Neuronal stem cell (in vitro differentiated cells): ENCODE measurements around the gene SEMA3E.
"Not testable (repeated sequence)": the region's sequence is repeated elsewhere in the genome, so short reads cannot be mapped to it uniquely, and the experiment has no call there.

Experiments
- DNase-seq: peaks from one replicate; pipeline ENCODE4 v3.0.0-alpha.2; 2013; ENCODE audit warnings: low spot score
- H2AFZ ChIP-seq: one replicate; pipeline ENCODE4 v1.6.1; 2013; ENCODE audit warnings: mild to moderate bottlenecking, low read length, inconsistent platforms
- H2AK5ac ChIP-seq: 2 replicates; pipeline ENCODE4 v1.6.1; 2013; ENCODE audit warnings: low read depth, mild to moderate bottlenecking, inconsistent platforms, low read length, moderate library complexity, mixed read lengths
- H2BK120ac ChIP-seq: 2 replicates; pipeline ENCODE4 v1.6.1; 2013; ENCODE audit warnings: low read depth, mild to moderate bottlenecking, inconsistent platforms, low read length, moderate library complexity, mixed read lengths
- H2BK12ac ChIP-seq: one replicate; pipeline ENCODE4 v1.6.1; 2013; ENCODE audit warnings: low read length, inconsistent platforms
- H2BK15ac ChIP-seq: 2 replicates; pipeline ENCODE4 v1.6.1; 2013; ENCODE audit warnings: mild to moderate bottlenecking, low read length, inconsistent platforms, mixed read lengths
- H2BK5ac ChIP-seq: one replicate; pipeline ENCODE4 v1.6.1; 2013; ENCODE audit warnings: inconsistent platforms, mild to moderate bottlenecking, low read length, moderate library complexity
- H3K14ac ChIP-seq: one replicate; pipeline ENCODE4 v1.6.1; 2013; ENCODE audit warnings: low read length, inconsistent platforms
- H3K18ac ChIP-seq: 2 replicates; pipeline ENCODE4 v1.6.1; 2013; ENCODE audit warnings: low read length, inconsistent platforms
- H3K23ac ChIP-seq: 2 replicates; pipeline ENCODE4 v1.6.1; 2013; ENCODE audit warnings: low read depth, mild to moderate bottlenecking, mixed read lengths, low read length, inconsistent platforms; ENCODE audit not compliant: poor library complexity
- H3K27ac ChIP-seq: replicated peaks from 3 replicates; pipeline ENCODE4 v1.5.1; 2013; ENCODE audit warnings: low read length, inconsistent platforms
- H3K27me3 ChIP-seq, 3 experiments: 2 replicates each; pipeline ENCODE4 v1.6.1; 2013; ENCODE audit warnings: low read length in 3 of 3, mild to moderate bottlenecking in 2 of 3, inconsistent platforms in 1 of 3, low read depth in 1 of 3, mixed read lengths in 1 of 3, moderate library complexity in 1 of 3; ENCODE audit not compliant: control insufficient read depth in 3 of 3, insufficient read depth in 3 of 3
- H3K36me3 ChIP-seq, 2 donors: replicated peaks in 1 of 2; 2 replicates each; pipeline ENCODE4 v1.6.1; 2013; ENCODE audit warnings: low read length in 2 of 2; ENCODE audit not compliant: control insufficient read depth in 2 of 2, insufficient read depth in 2 of 2
- H3K4ac ChIP-seq: 2 replicates; pipeline ENCODE4 v1.6.1; 2013; ENCODE audit warnings: inconsistent platforms, mild to moderate bottlenecking, low read length, moderate library complexity
- H3K4me1 ChIP-seq, 2 donors: 1 replicate in 1 of 2; 2 replicates in 1 of 2; pipeline ENCODE4 v1.6.1; 2013; ENCODE audit warnings: low read length in 2 of 2, low read depth in 1 of 2; ENCODE audit not compliant: control insufficient read depth in 2 of 2, insufficient read depth in 1 of 2
- H3K4me2 ChIP-seq: one replicate; pipeline ENCODE4 v1.6.1; 2013; ENCODE audit warnings: mild to moderate bottlenecking, low read length, inconsistent platforms; ENCODE audit not compliant: insufficient read depth, poor library complexity, severe bottlenecking
- H3K4me3 ChIP-seq, 2 donors: 2 replicates each; pipeline ENCODE4 v1.5.1; 2013; ENCODE audit warnings: low read length in 2 of 2, mild to moderate bottlenecking in 2 of 2, inconsistent platforms in 1 of 2, moderate library complexity in 1 of 2
- H3K79me1 ChIP-seq: one replicate; pipeline ENCODE4 v1.6.1; 2013; ENCODE audit warnings: low read depth, mild to moderate bottlenecking, inconsistent platforms, low read length, moderate library complexity
- H3K9ac ChIP-seq: one replicate; pipeline ENCODE4 v1.6.1; 2013; ENCODE audit warnings: mild to moderate bottlenecking, low read depth, low read length, inconsistent platforms; ENCODE audit not compliant: poor library complexity
- H3K9me3 ChIP-seq, 2 donors: replicated peaks in 1 of 2; 2 replicates each; pipeline versions ENCODE3 to v1.6.1; 2013; ENCODE audit warnings: low read length in 2 of 2, mild to moderate bottlenecking in 2 of 2, inconsistent platforms in 1 of 2, low read depth in 1 of 2, mixed read lengths in 1 of 2, moderate library complexity in 1 of 2; ENCODE audit not compliant: control insufficient read depth in 2 of 2, insufficient read depth in 1 of 2
- H4K8ac ChIP-seq: one replicate; pipeline ENCODE4 v1.6.1; 2013; ENCODE audit warnings: low read depth, mild to moderate bottlenecking, inconsistent platforms, low read length, moderate library complexity
- H4K91ac ChIP-seq: one replicate; pipeline ENCODE4 v1.6.1; 2013; ENCODE audit warnings: low read length, low read depth, mild to moderate bottlenecking, inconsistent platforms; ENCODE audit not compliant: poor library complexity
- WGBS, 2 donors: extraction: QIAGEN DNeasy Blood & Tissue Kit; methylation state at CpG; one replicate each; pipeline ENCODE4 v1.1.7; 2013; ENCODE audit warnings: missing lambda C conversion rate in 2 of 2, mixed read lengths in 1 of 2; ENCODE audit not compliant: insufficient read length in 2 of 2, insufficient replicate concordance in 1 of 2; ENCODE audit errors: extremely low coverage in 2 of 2; 5-methylcytosine and 5-hydroxymethylcytosine counted together

SEMA3E gene

GRCh38 chr7:83673291-83673690 is 24.4 kb upstream of the SEMA3E start:
- H3K4me1 ChIP-seq, H2BK5ac ChIP-seq, H4K91ac ChIP-seq, H3K27me3 ChIP-seq, H2AFZ ChIP-seq, H2AK5ac ChIP-seq, H2BK120ac ChIP-seq, H3K27ac ChIP-seq, DNase-seq, H3K79me1 ChIP-seq, H3K14ac ChIP-seq, H3K4me3 ChIP-seq, H3K23ac ChIP-seq, H3K9ac ChIP-seq, H3K9me3 ChIP-seq, H3K4me2 ChIP-seq, H4K8ac ChIP-seq, H2BK15ac ChIP-seq, H3K36me3 ChIP-seq, H3K4ac ChIP-seq: not testable (repeated sequence)
- Histone ChIP-seq H3K18ac (peak overlapping the region; percentile 8), H2BK12ac (peak overlapping the region; percentile 6)
- no CpG with 5 or more reads among the region's 28 CpGs for WGBS, 2 donors

DNA sequence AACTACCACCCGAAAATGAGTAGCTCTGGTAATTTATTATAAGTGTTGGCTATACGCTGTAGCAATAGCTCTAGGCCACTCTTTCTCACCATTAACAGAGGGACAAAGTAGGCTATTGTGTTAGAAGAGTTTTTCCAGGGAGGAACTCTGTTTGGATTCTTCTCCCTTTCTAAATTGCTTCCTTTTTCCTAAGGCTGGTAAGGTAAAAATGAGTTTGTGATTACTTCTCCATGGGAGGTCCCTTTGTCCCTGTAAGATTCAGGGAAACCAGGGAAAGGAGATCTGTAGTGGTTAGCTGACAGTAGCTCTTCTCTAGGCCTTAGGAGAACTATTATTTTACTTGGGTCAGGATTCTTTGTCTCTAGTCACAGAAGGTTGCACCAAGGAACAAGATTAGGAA is 23.2 kb upstream of the SEMA3E start:
- no peak overlapping the region for H2BK5ac ChIP-seq
- H3K27me3 ChIP-seq, result no peaks in the 10 kb centered on the region
- H3K18ac ChIP-seq, result no peak overlapping the region
- H3K4ac ChIP-seq, result no peak overlapping the region
- no peak overlapping the region for H2AK5ac ChIP-seq
- H3K4me3 ChIP-seq, result no peak overlapping the region
- H2BK15ac ChIP-seq, result no peak overlapping the region
- WGBS, 2 donors, result no CpG with 5 or more reads among the region's 2 CpGs
- no peak overlapping the region for H3K14ac ChIP-seq
- peak overlapping the region; percentile 68 for H2AFZ ChIP-seq
- peak overlapping the region; percentile 29 for H3K27ac ChIP-seq
- no peaks in the 10 kb centered on the region for H3K4me1 ChIP-seq
- no peak overlapping the region for H2BK120ac ChIP-seq
- H2BK12ac ChIP-seq, result no peak overlapping the region
- no peak overlapping the region for H3K23ac ChIP-seq
- H3K9me3 ChIP-seq, result no peaks in the 10 kb centered on the region
- DNase-seq, result no peak
- H4K91ac ChIP-seq, result no peak overlapping the region
- H3K9ac ChIP-seq, result no peak overlapping the region
- no peak overlapping the region for H3K4me2 ChIP-seq
- H3K36me3 ChIP-seq, result no peaks in the 10 kb centered on the region
- no peaks in the 10 kb centered on the region for H3K79me1 ChIP-seq
- H4K8ac ChIP-seq, result no peak overlapping the region

DNA sequence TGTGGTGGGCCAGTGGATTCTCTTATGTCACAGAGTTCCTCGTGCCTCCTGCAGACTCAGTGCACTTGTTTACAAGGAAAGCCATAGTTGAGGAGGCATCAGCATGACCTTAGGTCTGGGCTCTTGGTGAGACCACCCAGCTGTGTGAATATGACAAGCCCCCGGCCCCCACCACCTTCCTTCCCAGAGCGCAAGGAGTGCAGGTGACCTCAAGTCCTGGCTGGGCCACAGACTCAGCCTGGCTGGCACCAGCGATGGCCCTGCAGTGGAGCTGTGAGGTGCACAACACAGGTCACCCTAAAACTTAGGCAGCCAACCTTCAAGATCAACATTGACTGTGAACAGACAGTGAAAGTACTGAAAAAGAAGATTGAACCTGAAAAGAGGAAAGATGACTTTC is 14.2 kb upstream of the SEMA3E start:
- H3K27ac ChIP-seq, result no peak overlapping the region
- no peak overlapping the region for H2AFZ ChIP-seq
- no peak overlapping the region for H4K8ac ChIP-seq
- H3K23ac ChIP-seq, result no peak overlapping the region
- H3K27me3 ChIP-seq, result no peaks in the 10 kb centered on the region
- H3K9ac ChIP-seq, result no peak overlapping the region
- H2BK5ac ChIP-seq, result no peak overlapping the region
- H3K9me3 ChIP-seq, result no peaks in the 10 kb centered on the region
- no CpG with 5 or more reads among the region's 4 CpGs for WGBS, 2 donors
- no peak overlapping the region for H3K4me3 ChIP-seq
- no peak for DNase-seq
- no peaks in the 10 kb centered on the region for H3K79me1 ChIP-seq
- no peak overlapping the region for H2AK5ac ChIP-seq
- H3K4me2 ChIP-seq, result no peak overlapping the region
- H3K18ac ChIP-seq, result no peak overlapping the region
- H3K4ac ChIP-seq, result no peak overlapping the region
- H2BK12ac ChIP-seq, result no peak overlapping the region
- H2BK15ac ChIP-seq, result peak overlapping the region; percentile 16
- H3K14ac ChIP-seq, result no peak overlapping the region
- H3K4me1 ChIP-seq, result no peaks in the 10 kb centered on the region
- no peak overlapping the region for H4K91ac ChIP-seq
- no peaks in the 10 kb centered on the region for H3K36me3 ChIP-seq
- H2BK120ac ChIP-seq, result no peak overlapping the region

DNA sequence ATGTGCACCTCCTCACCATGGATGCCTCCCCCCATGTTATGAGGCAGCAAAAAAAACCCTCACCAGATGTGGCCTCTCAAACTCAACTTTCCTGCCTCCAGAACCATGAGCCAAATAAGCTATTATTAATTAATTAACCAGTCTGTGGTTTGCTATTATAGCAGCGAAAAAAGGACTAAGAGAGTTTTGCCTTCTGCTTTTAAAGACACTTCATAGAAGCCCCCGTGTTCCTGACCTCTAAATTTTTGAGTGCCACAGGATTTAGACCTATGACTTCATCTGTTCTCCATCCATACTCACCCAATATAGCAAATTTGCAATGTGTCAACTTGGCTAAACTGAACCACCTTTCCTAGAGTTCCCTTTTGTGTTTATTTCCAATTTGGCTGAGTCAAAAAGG is 9.2 kb upstream of the SEMA3E start:
- Histone ChIP-seq H2BK15ac (no peak overlapping the region), H3K9ac (no peak overlapping the region), H4K8ac (no peak overlapping the region), H3K14ac (no peak overlapping the region), H3K4ac (no peak overlapping the region), H3K4me3 (no peak overlapping the region), H3K18ac (no peak overlapping the region), H2BK12ac (no peak overlapping the region), H3K79me1 (no peaks in the 10 kb centered on the region), H2AFZ (no peak overlapping the region), H3K27ac (no peak overlapping the region), H3K4me1 (no peaks in the 10 kb centered on the region), H2BK120ac (no peak overlapping the region), H3K36me3 (no peaks in the 10 kb centered on the region), H3K9me3 (no peaks in the 10 kb centered on the region), H3K4me2 (no peak overlapping the region), H2AK5ac (no peak overlapping the region), H3K27me3 (no peaks in the 10 kb centered on the region), H4K91ac (no peak overlapping the region), H2BK5ac (no peak overlapping the region), H3K23ac (no peak overlapping the region)
- no peak for DNase-seq
- no CpG with 5 or more reads among the region's 2 CpGs for WGBS, 2 donors
